Limb (tissue), 2 donors: ENCODE data around the gene DHRS3.
A peak's percentile ranks its signal among the peaks of the same experiment; 100 is the strongest.
"Not testable (repeated sequence)": the region's sequence is repeated elsewhere in the genome, so short reads cannot be mapped to it uniquely, and the experiment has no call there.

Experiments used
- DNase-seq, 2 donors: peaks; one replicate each; pipeline ENCODE4 v3.0.0-alpha.2; 2016; ENCODE audit errors: extremely low spot score in 2 of 2

The DHRS3 gene

DNA sequence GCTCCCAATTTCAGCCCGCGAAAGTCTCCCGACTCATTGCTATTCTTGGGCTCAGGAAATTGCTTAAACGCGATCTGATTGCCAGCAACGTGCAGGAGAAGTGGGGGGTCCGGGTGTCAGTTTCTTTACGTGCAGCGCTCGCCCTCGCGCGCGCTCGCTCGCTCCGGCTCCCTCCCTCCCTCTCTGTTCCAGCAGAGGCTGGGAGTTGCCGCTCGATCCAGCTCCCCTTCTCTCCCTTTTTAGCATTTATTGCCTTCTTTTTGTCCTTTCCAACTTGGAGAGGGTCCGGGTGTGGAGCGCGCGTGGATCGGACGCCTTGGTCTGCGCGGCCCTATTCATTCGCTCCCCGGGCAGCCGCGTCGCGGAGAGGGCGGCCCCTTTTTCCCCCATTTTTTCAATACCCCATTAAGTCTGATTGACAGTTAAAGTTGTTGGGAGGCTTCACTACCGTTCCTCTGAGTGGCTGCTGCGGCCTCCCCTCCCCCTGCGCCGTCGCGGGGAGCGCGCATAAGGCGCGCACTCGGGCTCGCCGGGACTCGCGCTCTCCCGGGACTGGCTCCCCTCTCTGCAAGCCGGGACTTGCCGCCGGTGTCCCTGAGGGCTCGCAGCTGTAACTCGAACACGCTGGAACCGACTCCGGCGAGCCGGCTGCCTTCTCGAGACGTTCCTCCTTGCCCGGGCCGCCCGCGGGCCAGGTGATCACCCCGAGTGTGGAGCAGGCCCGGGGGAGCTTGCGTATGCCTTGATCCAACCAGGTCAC is at the start of gene DHRS3:
Gene DHRS3 (minus strand): TSS at position 310 of the 760 bp plus-strand sequence. CDS start 862 bp downstream, outside the sequence.
- DNase-seq, result peak; percentile 82 to 90

DNA sequence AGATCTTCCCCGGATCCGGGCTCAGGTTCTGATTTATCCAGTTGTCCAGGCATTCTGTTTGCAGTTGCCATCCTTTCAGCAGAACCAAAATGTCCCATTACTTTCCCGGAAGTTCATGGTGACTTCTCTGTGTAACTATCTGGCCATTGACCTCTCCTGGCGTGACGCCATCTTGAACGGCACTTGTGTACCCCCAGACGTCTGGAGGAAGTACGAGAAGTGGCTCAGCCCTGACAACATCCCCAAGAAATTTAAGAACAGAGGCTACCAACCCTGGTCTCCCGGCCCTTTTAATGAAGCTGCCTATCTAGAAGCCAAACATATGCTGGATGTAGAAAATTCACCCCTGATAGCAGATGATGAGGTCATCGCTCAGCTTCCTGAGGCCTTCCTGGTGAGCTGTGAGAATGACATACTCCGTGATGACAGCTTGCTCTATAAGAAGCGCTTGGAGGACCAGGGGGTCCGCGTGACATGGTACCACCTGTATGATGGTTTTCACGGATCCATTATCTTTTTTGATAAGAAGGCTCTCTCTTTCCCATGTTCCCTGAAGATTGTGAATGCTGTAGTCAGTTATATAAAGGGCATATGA is 48.2 kb upstream of the DHRS3 start:
- DNase-seq, result no peak

GRCh38 chr1:12665511-12665910 is 47.5 kb upstream of the DHRS3 start:
- no peak for DNase-seq

GRCh38 chr1:12662556-12662955 is 44.5 kb upstream of the DHRS3 start:
- no peak for DNase-seq

DNA sequence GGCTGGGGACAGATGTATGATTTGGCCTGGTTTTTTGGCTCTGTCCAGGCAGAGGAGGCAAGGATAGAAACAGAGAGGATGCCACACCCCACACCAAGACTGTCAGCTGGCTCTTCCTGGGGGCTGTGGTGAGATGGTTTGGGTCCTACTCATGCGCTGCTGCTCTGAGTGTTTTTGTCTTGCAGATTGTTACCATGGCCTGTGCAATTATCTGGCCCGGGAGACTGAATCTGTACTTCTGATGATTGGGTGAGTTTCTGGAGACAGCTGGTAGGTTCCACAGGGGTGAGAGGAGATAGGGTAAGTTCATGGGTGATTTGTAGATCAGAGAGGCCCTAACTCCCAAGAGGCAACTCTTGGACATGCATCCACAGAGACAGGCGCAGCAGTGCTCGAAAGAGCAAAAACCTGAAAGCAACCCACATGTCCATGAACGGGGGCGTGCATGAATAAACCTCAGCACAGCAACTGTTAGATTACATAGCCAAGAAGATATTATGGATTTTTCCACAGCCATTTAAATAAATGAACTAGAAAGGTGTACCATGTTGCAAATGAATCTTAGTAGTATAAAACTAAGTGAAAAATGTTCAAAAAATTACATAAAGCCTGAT is 43.7 kb upstream of the DHRS3 start:
- DNase-seq, result no peak

DNA sequence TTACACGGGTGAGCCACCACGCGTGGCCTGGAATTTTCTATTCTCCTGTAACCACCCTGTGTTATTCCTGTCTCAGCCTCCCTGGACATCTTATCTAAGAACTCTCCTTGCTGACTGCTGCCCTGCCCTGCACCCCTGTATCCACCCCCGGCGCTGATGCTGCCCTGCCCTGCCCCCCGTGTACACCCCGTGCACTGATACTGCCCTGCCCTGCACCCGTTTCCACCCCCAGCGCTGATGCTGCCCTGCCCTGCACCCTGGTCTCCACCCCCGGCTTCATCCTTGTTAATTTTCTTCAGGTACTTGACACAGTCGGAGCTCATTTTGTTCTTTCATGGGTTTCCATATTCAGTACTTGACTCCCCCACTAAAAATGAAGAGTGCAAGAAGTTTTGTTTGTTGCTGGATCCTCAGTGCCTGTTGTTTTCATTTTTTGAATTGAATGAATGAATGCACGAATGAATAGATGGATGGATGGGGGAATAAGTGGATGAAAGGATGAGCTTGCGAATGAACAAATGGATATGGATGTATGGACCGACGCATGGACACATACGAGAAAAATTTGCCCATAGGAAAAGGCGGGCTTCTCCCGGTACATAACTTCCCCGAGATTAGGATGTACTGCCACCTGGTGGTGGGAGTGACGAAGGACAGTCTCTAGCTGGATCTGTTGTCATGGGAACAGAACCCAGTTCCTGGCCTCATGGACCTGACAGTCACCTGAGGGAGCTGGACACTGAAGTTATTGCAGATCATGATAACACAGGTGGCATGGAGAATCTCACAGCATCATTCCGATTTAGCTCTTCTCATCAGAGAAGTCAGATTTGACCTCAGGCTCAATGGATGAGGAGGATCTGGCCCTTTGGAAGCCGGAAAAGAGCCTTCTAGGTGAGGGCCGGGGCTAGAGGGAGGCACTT is 40.8 kb upstream of the DHRS3 start:
- DNase-seq, result peak; percentile 85

DNA sequence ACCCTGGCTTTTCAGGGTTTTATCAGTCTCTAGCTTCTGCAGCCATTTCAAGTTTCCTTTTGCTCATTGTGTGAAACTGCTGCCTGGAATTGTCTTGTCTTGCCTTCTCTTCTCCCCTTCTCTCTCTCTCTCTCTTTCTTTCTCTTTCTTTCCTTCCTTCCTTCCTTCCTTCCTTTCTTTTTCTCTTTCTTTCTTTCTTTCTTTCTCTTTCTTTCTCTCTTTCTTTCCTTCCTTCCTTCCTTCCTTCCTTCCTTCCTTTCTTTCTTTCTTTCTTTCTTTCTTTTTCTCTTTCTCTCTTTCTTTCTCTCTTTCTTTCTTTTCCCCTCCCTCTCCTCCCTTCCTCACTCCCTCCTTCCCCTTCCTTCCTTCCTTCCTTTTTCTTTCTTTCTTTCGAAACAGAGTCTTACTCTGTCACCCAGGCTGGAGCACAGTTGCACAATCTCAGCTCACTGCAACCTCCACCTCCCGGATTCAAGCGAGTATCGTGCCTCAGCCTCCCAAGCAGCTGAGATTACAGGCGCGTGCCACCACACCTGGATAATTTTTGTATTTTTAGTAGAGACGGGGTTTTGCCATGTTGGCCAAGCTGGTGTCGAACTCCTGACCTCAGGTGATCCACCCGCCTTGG is 40.0 kb upstream of the DHRS3 start:
- not testable (repeated sequence) for DNase-seq

- no peak for DNase-seq
Measured at GRCh38 chr1:12657060-12657884, 39.3 kb upstream of the DHRS3 start.

- DNase-seq, result no peak
Measured at GRCh38 chr1:12656575-12656974, 38.6 kb upstream of the DHRS3 start.

DNA sequence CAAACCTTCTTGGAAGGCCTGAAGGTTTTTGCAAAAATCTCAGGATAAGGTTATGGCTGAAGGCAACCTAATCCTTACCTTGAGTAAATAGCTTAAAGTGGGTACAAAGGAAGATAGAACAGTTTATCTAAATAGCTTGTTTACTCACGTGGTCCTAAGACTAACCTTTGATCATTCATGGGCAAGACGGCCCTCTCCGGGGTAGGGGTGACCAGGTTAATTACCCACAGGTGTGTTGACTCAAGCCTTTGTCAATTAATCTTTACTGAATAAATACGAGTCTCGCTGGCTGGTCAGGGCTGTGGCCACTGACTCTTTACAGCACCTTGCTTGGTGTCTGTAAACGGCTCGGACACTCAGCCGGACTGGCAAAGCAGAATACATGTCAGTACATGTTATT is 36.6 kb upstream of the DHRS3 start:
- DNase-seq, result no peak

GRCh38 chr1:12654004-12654567 is 36.1 kb upstream of the DHRS3 start:
- DNase-seq, result no peak

DNA sequence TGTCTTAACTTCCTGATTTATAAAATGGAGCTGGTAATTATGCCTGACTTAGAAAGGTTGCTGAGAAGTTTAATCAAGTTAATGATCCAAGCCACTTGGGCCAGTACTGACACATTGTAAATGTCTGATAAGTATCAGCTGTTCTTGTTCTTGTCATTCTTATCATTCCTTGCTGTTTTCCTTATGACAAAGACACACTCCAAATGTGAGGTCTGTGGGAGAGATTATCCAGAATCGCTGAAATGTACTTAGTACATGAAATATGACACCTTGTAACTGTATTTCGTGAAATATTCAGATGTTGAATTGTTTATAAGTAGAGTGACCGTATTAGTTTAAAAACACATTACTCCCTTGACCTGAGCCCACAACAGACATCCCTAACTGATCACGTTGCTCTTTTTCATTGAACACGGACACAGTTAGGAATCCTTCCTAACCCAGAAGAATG is 32.0 kb upstream of the DHRS3 start:
- no peak for DNase-seq

GRCh38 chr1:12648741-12649140 is 30.7 kb upstream of the DHRS3 start:
- no peak for DNase-seq

GRCh38 chr1:12645401-12645800 is 27.4 kb upstream of the DHRS3 start:
- not testable (repeated sequence) for DNase-seq

DNA sequence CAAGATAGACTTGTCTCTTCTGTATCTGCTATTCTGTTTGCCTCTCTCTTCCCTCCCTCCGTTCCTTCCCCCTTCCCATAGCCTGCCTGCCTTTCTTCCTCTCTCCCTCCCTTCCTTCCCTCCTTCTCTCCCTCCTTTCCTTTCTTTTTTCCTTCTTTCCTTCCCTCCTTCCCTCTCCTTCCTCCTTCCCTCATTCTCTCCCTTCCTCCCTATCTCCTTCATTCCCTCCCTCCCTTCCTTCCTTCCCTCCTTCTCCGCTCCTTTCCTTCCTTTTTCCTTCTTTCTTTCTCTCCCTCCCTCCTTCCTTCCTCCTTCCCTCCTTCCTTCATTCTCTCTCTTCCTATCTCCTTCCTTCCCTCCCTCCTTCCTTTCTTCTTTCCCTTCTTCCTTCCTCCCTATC is 26.8 kb upstream of the DHRS3 start:
- DNase-seq, result no peak

GRCh38 chr1:12644237-12644636 is 26.2 kb upstream of the DHRS3 start:
- DNase-seq, result no peak

GRCh38 chr1:12643785-12644184 is 25.8 kb upstream of the DHRS3 start, which contains the start of gene AADACL4:
TSS of gene AADACL4 (plus strand) at chr1:12644085. CDS start at chr1:12644547, 462 bp downstream.
- DNase-seq, result no peak

GRCh38 chr1:12643079-12643478 is 25.1 kb upstream of the DHRS3 start:
- DNase-seq, result no peak

- no peak for DNase-seq
Measured at GRCh38 chr1:12640958-12641272, 22.9 kb upstream of the DHRS3 start.
